Parathyroid adenoma (tissue), 2 donors: Measurements from ENCODE around the gene DNMT3L.

Experiments used
- H2AFZ ChIP-seq: fragments of 300-600 bp; sonication (generic); one replicate; pipeline ENCODE4 v1.7.0; 2017; ENCODE audit warnings: antibody characterized with exemption, mild to moderate bottlenecking
- H3K27ac ChIP-seq: fragments of 300-600 bp; sonication (generic); one replicate; pipeline ENCODE4 v1.7.0; 2017
- H3K27me3 ChIP-seq: fragments of 300-600 bp; sonication (generic); one replicate; pipeline ENCODE4 v1.7.0; 2017; ENCODE audit warnings: low read length; ENCODE audit not compliant: control insufficient read depth, insufficient read depth
- H3K36me3 ChIP-seq: fragments of 300-600 bp; sonication (generic); one replicate; pipeline ENCODE4 v1.7.0; 2017; ENCODE audit warnings: low read length; ENCODE audit not compliant: control insufficient read depth, insufficient read depth
- H3K4me1 ChIP-seq: fragments of 300-600 bp; sonication (generic); one replicate; pipeline ENCODE4 v1.7.0; 2017; ENCODE audit warnings: control low read depth
- H3K4me2 ChIP-seq: fragments of 300-600 bp; sonication (generic); one replicate; pipeline ENCODE4 v1.7.0; 2017; ENCODE audit warnings: low read length
- H3K4me3 ChIP-seq: fragments of 300-600 bp; sonication (generic); one replicate; pipeline ENCODE4 v1.7.0; 2017; ENCODE audit warnings: low read depth, low read length
- H3K79me2 ChIP-seq: fragments of 300-600 bp; sonication (generic); one replicate; pipeline ENCODE4 v1.7.0; 2017; ENCODE audit warnings: control low read depth
- H3K9ac ChIP-seq: fragments of 300-600 bp; sonication (generic); one replicate; pipeline ENCODE4 v1.7.0; 2017; ENCODE audit warnings: mild to moderate bottlenecking
- H3K9me3 ChIP-seq: fragments of 300-600 bp; sonication (generic); one replicate; pipeline ENCODE4 v1.7.0; 2017; ENCODE audit warnings: low read length; ENCODE audit not compliant: control insufficient read depth
- CTCF ChIP-seq: fragments of 300-600 bp; sonication (generic); IDR thresholded peaks from one replicate; pipeline ENCODE4 v1.7.0; 2017; ENCODE audit warnings: antibody characterized with exemption, mild to moderate bottlenecking
- donor health status: primary hyperparathyroidism.

DNMT3L gene

GRCh38 chr21:44271558-44272283 is 10.0 kb upstream of the DNMT3L start:
- Histone ChIP-seq H3K4me1 (no peaks in the 10 kb centered on the region), H2AFZ (no peak overlapping the region), H3K4me2 (no peak overlapping the region), H3K9me3 (no peaks in the 10 kb centered on the region), H3K36me3 (no peaks in the 10 kb centered on the region), H3K9ac (no peak overlapping the region), H3K27me3 (no peaks in the 10 kb centered on the region), H3K79me2 (no peaks in the 10 kb centered on the region), H3K4me3 (no peak overlapping the region), H3K27ac (no peak overlapping the region)
- TF ChIP-seq CTCF = no peak

- Histone ChIP-seq H3K36me3 (no peaks in the 10 kb centered on the region), H3K27ac (no peak overlapping the region), H3K79me2 (no peaks in the 10 kb centered on the region), H3K4me2 (no peak overlapping the region), H3K9me3 (no peaks in the 10 kb centered on the region), H3K4me3 (no peak overlapping the region), H3K4me1 (no peaks in the 10 kb centered on the region), H3K27me3 (no peaks in the 10 kb centered on the region), H3K9ac (no peak overlapping the region), H2AFZ (no peak overlapping the region)
- no peak for TF ChIP-seq CTCF
Measured at GRCh38 chr21:44269090-44269489, 7.4 kb upstream of the DNMT3L start.

- H3K9me3 ChIP-seq = no peaks in the 10 kb centered on the region
- H3K9ac ChIP-seq = no peak overlapping the region
- no peaks in the 10 kb centered on the region for H3K79me2 ChIP-seq
- TF ChIP-seq CTCF = no peak
- no peaks in the 10 kb centered on the region for H3K4me1 ChIP-seq
- H3K27me3 ChIP-seq = no peaks in the 10 kb centered on the region
- H3K4me2 ChIP-seq = no peak overlapping the region
- no peak overlapping the region for H3K4me3 ChIP-seq
- no peaks in the 10 kb centered on the region for H3K36me3 ChIP-seq
- H3K27ac ChIP-seq = no peak overlapping the region
- no peak overlapping the region for H2AFZ ChIP-seq
Measured at GRCh38 chr21:44267655-44268142, 6.0 kb upstream of the DNMT3L start.

GRCh38 chr21:44265734-44266270 is 4.1 kb upstream of the DNMT3L start:
- H3K36me3 ChIP-seq = no peaks in the 10 kb centered on the region
- no peaks in the 10 kb centered on the region for H3K27me3 ChIP-seq
- H3K9ac ChIP-seq = no peak overlapping the region
- H3K4me1 ChIP-seq = no peaks in the 10 kb centered on the region
- TF ChIP-seq CTCF = no peak
- no peak overlapping the region for H3K4me2 ChIP-seq
- H3K9me3 ChIP-seq = no peaks in the 10 kb centered on the region
- H2AFZ ChIP-seq = no peak overlapping the region
- H3K79me2 ChIP-seq = no peaks in the 10 kb centered on the region
- H3K27ac ChIP-seq = no peak overlapping the region
- no peak overlapping the region for H3K4me3 ChIP-seq

GRCh38 chr21:44263768-44264167 is 2.1 kb upstream of the DNMT3L start:
- Histone ChIP-seq H2AFZ (no peak overlapping the region), H3K4me1 (no peaks in the 10 kb centered on the region), H3K9ac (no peak overlapping the region), H3K27me3 (no peaks in the 10 kb centered on the region), H3K27ac (no peak overlapping the region), H3K4me2 (no peak overlapping the region), H3K36me3 (no peaks in the 10 kb centered on the region), H3K79me2 (no peaks in the 10 kb centered on the region), H3K9me3 (no peaks in the 10 kb centered on the region), H3K4me3 (no peak overlapping the region)
- no peak for TF ChIP-seq CTCF
